Smooth muscle cell (in vitro differentiated cells): ENCODE measurements around the gene CAV2. TPM values are rescaled to one million over a fixed set of nuclear protein-coding genes. Genes with fewer than 3 reads are reported as not detected.

Experiments
- DNase-seq: peaks from one replicate; lab custom pipeline; 2025; ENCODE audit not compliant: unreplicated experiment; lab: John Stamatoyannopoulos, UW
- H2AFZ ChIP-seq: fragments of 200-600 bp; sonication (generic); 2 replicates; pipeline ENCODE4 v1.6.0; 2016; ENCODE audit warnings: antibody characterized with exemption, low read depth, mild to moderate bottlenecking
- H3F3A ChIP-seq: fragments of 200-600 bp; sonication (generic); 2 replicates; pipeline ENCODE4 v1.6.0; 2017; ENCODE audit warnings: antibody characterized with exemption, low read depth
- H3K27ac ChIP-seq: fragments of 200-600 bp; sonication (generic); 2 replicates; pipeline ENCODE4 v1.5.1; 2016; ENCODE audit warnings: low read depth, mild to moderate bottlenecking
- H3K27me3 ChIP-seq: fragments of 200-600 bp; sonication (generic); 2 replicates; pipeline ENCODE4 v1.6.1; 2016; ENCODE audit warnings: low read depth, mild to moderate bottlenecking
- H3K36me3 ChIP-seq: fragments of 200-600 bp; sonication (generic); 2 replicates; pipeline ENCODE4 v1.5.1; 2016; ENCODE audit warnings: low read depth
- H3K4me1 ChIP-seq: fragments of 200-600 bp; sonication (generic); 2 replicates; pipeline ENCODE4 v1.5.1; 2016; ENCODE audit warnings: low read depth
- H3K4me2 ChIP-seq: fragments of 200-600 bp; sonication (generic); 2 replicates; pipeline ENCODE4 v1.6.0; 2016; ENCODE audit warnings: mild to moderate bottlenecking
- H3K4me3 ChIP-seq: fragments of 200-600 bp; sonication (generic); 2 replicates; pipeline ENCODE4 v1.5.1; 2016; ENCODE audit warnings: mild to moderate bottlenecking
- H3K79me2 ChIP-seq: fragments of 200-600 bp; sonication (generic); 2 replicates; pipeline ENCODE4 v1.6.0; 2016; ENCODE audit warnings: low read depth, mild to moderate bottlenecking
- H3K9ac ChIP-seq: fragments of 200-600 bp; sonication (generic); 2 replicates; pipeline ENCODE4 v1.6.0; 2016; ENCODE audit warnings: low read depth
- H3K9me3 ChIP-seq: fragments of 200-600 bp; sonication (generic); replicated peaks from 2 replicates; pipeline ENCODE4 v1.5.1; 2016; ENCODE audit warnings: low read depth
- H4K20me1 ChIP-seq: fragments of 200-600 bp; sonication (generic); 2 replicates; pipeline ENCODE4 v1.6.0; 2016; ENCODE audit warnings: low read depth
- CTCF ChIP-seq: fragments of 200-600 bp; sonication (generic); IDR thresholded peaks from 2 replicates; pipeline ENCODE4 v1.5.1; 2017; ENCODE audit warnings: borderline replicate concordance, mild to moderate bottlenecking, antibody characterized with exemption; ENCODE audit not compliant: insufficient read depth, poor library complexity, severe bottlenecking
- WGBS: methylation state at CpG from one replicate; pipeline ENCODE4 v1.1.7; 2016; ENCODE audit warnings: low lambda C conversion rate; 5-methylcytosine and 5-hydroxymethylcytosine counted together
- polyA plus RNA-seq: library from polyadenylated mRNA; unstranded; fragments of >200 nt; fragmentation: Nextera tagmentation; extraction: Ambion mirVana; gene quantifications from 2 replicates; pipeline ENCODE4 v1.2.1, GENCODE V29; 2016
- total RNA-seq: library from RNA; depleted of rRNA; stranded (reverse); fragments of >200 nt; gene quantifications from 2 replicates; pipeline ENCODE4 v1.2.3, GENCODE V29; 2014

The CAV2 gene
- total and polyA plus RNA-seq, 2 experiments from 2014 or later, result 38.8 to 68.0 TPM

GRCh38 chr7:116505278-116505677, 5.7 kb downstream of the CAV2 start:
- Histone ChIP-seq H4K20me1 (no peaks in the 10 kb centered on the region), H3F3A (no peaks in the 10 kb centered on the region), H2AFZ (no peak overlapping the region), H3K9ac (no peak overlapping the region), H3K4me2 (no peak overlapping the region), H3K79me2 (peaks cover 23% of the 10 kb centered on the region), H3K36me3 (peaks cover 4% of the 10 kb centered on the region), H3K27me3 (no peaks in the 10 kb centered on the region), H3K4me3 (no peak overlapping the region), H3K27ac (no peak overlapping the region), H3K9me3 (no peaks in the 10 kb centered on the region), H3K4me1 (peaks cover 3% of the 10 kb centered on the region)
- DNase-seq, result no peak
- no peak for TF ChIP-seq CTCF
- WGBS, result 98% methylated on average over 2 of the region's 2 CpGs

GRCh38 chr7:116505823-116506222, 6.3 kb downstream of the CAV2 start:
- WGBS, result 86% methylated on average over 3 of the region's 3 CpGs
- TF ChIP-seq CTCF, result no peak
- Histone ChIP-seq H3K36me3 (peaks cover 4% of the 10 kb centered on the region), H3F3A (no peaks in the 10 kb centered on the region), H3K4me2 (no peak overlapping the region), H3K9me3 (no peaks in the 10 kb centered on the region), H3K27ac (no peak overlapping the region), H3K4me3 (no peak overlapping the region), H3K27me3 (no peaks in the 10 kb centered on the region), H4K20me1 (no peaks in the 10 kb centered on the region), H2AFZ (no peak overlapping the region), H3K9ac (no peak overlapping the region), H3K79me2 (peaks cover 23% of the 10 kb centered on the region), H3K4me1 (peaks cover 3% of the 10 kb centered on the region)
- DNase-seq, result no peak

GRCh38 chr7:116509982-116510579, 10.5 kb downstream of the CAV2 start:
- H3K4me3 ChIP-seq, result no peak overlapping the region
- no peak overlapping the region for H3K4me2 ChIP-seq
- peaks cover 18% of the 10 kb centered on the region for H3K4me1 ChIP-seq
- H3K27me3 ChIP-seq, result no peaks in the 10 kb centered on the region
- H3K9ac ChIP-seq, result no peak overlapping the region
- no peaks in the 10 kb centered on the region for H3F3A ChIP-seq
- no peaks in the 10 kb centered on the region for H3K79me2 ChIP-seq
- H3K27ac ChIP-seq, result no peak overlapping the region
- TF ChIP-seq CTCF, result no peak
- 91% methylated on average over 7 of the region's 7 CpGs for WGBS
- H4K20me1 ChIP-seq, result no peaks in the 10 kb centered on the region
- peaks cover 4% of the 10 kb centered on the region for H3K36me3 ChIP-seq
- no peaks in the 10 kb centered on the region for H3K9me3 ChIP-seq
- no peak for DNase-seq
- H2AFZ ChIP-seq, result no peak overlapping the region

- H3K4me2 ChIP-seq, result no peak overlapping the region
- no peaks in the 10 kb centered on the region for H3K27me3 ChIP-seq
- no peaks in the 10 kb centered on the region for H3K9me3 ChIP-seq
- no peak for DNase-seq
- no peak overlapping the region for H3K9ac ChIP-seq
- no peak overlapping the region for H2AFZ ChIP-seq
- H3K27ac ChIP-seq, result no peak overlapping the region
- H4K20me1 ChIP-seq, result no peaks in the 10 kb centered on the region
- no peaks in the 10 kb centered on the region for H3K79me2 ChIP-seq
- H3K36me3 ChIP-seq, result peaks cover 4% of the 10 kb centered on the region
- peaks cover 24% of the 10 kb centered on the region for H3K4me1 ChIP-seq
- no peaks in the 10 kb centered on the region for H3F3A ChIP-seq
- no peak overlapping the region for H3K4me3 ChIP-seq
- TF ChIP-seq CTCF, result no peak
Observed at GRCh38 chr7:116510795-116511194, 11.3 kb downstream of the CAV2 start.
